B cell (primary cell): ENCODE measurements around the gene PLEKHH1. TPM values are rescaled to one million over a fixed set of nuclear protein-coding genes. Genes with fewer than 3 reads are reported as not detected.

Source experiments
- ATAC-seq: fragments of 200-7000 bp; cut with Tn5 transposase; one replicate; pipeline ENCODE4 v1.10.0; 2021; ENCODE audit warnings: low read depth, mild to moderate bottlenecking, moderate number of reproducible peaks, moderate library complexity
- CTCF ChIA-PET: fragments of 350-600 bp; sonication (Branson Sonifier 250); formaldehyde crosslinking; loops from one replicate; lab custom pipeline; 2021; ENCODE audit warnings: antibody characterized with exemption, inconsistent platforms; lab: Charles Lee
- POLR2A ChIA-PET: fragments of 350-600 bp; sonication (Branson Sonifier 250); formaldehyde crosslinking; loops from one replicate; lab custom pipeline; 2021; ENCODE audit warnings: antibody characterized with exemption; lab: Charles Lee
- DNase-seq: peaks from one replicate; pipeline ENCODE4 v3.0.0; 2013
- H2AFZ ChIP-seq: 2 replicates; pipeline ENCODE4 v1.6.1; 2012; ENCODE audit warnings: mild to moderate bottlenecking, low read depth, low read length; ENCODE audit not compliant: insufficient read depth, poor library complexity, severe bottlenecking
- H3K27ac ChIP-seq, 2 donors: 1 replicate in 1 of 2; 2 replicates in 1 of 2; pipeline ENCODE4 v1.5.1; 2012 to 2013; ENCODE audit warnings: low read length in 2 of 2, mild to moderate bottlenecking in 2 of 2, moderate library complexity in 1 of 2
- H3K27me3 ChIP-seq, 4 experiments: fragments of 200-600 bp in 1 of 4; sonication (generic) in 1 of 4; replicated peaks in 1 of 4; 1 replicate in 2 of 4; 2 replicates in 2 of 4; pipeline versions ENCODE4 v1.6.1 to v1.7.0; 2013 to 2016; ENCODE audit warnings: low read length in 3 of 4, mild to moderate bottlenecking in 2 of 4, mixed read lengths in 1 of 4, moderate library complexity in 1 of 4; ENCODE audit not compliant: insufficient read depth in 4 of 4, control insufficient read depth in 3 of 4; ENCODE audit errors: control extremely low read depth in 1 of 4
- H3K36me3 ChIP-seq, 2 experiments: replicated peaks in 1 of 2; 1 replicate in 1 of 2; 2 replicates in 1 of 2; pipeline versions ENCODE4 v1.6.1 to v1.7.1; 2013; ENCODE audit warnings: low read length in 1 of 2; ENCODE audit not compliant: insufficient read depth in 2 of 2, control insufficient read depth in 1 of 2; ENCODE audit errors: control extremely low read depth in 1 of 2, extremely low read depth in 1 of 2
- H3K4me1 ChIP-seq, 2 donors: fragments of 200-600 bp in 1 of 2; sonication (generic) in 1 of 2; 1 replicate in 1 of 2; 2 replicates in 1 of 2; pipeline versions ENCODE4 v1.5.1 to v1.6.1; 2013 to 2017; ENCODE audit warnings: low read length in 2 of 2; ENCODE audit not compliant: control insufficient read depth in 2 of 2, insufficient read depth in 2 of 2
- H3K4me2 ChIP-seq: replicated peaks from 2 replicates; pipeline ENCODE3; 2012; ENCODE audit warnings: mild to moderate bottlenecking, low read depth, low read length; ENCODE audit not compliant: poor library complexity, severe bottlenecking
- H3K4me3 ChIP-seq, 5 experiments: fragments of 200-600 bp in 1 of 5; sonication (generic) in 1 of 5; 1 replicate in 3 of 5; 2 replicates in 2 of 5; pipeline versions ENCODE4 v1.5.1 to v1.7.0; 2011 to 2016; ENCODE audit warnings: low read length in 4 of 5, mild to moderate bottlenecking in 4 of 5, low read depth in 2 of 5, control low read depth in 1 of 5, moderate library complexity in 1 of 5; ENCODE audit not compliant: insufficient read depth in 1 of 5; ENCODE audit errors: control extremely low read depth in 1 of 5, extremely low read depth in 1 of 5
- H3K79me2 ChIP-seq: fragments of 200-600 bp; sonication (generic); one replicate; pipeline ENCODE4 v1.6.0; 2016; ENCODE audit warnings: low read length; ENCODE audit not compliant: control insufficient read depth, insufficient read depth
- H3K9ac ChIP-seq: fragments of 200-600 bp; sonication (generic); 2 replicates; pipeline ENCODE4 v1.6.1; 2017; ENCODE audit warnings: mild to moderate bottlenecking, low read length, moderate library complexity
- H3K9me3 ChIP-seq, 3 donors: one replicate each; pipeline versions ENCODE4 v1.6.1 to v1.7.1; 2013; ENCODE audit warnings: low read length in 2 of 3; ENCODE audit not compliant: control insufficient read depth in 2 of 3, insufficient read depth in 1 of 3; ENCODE audit errors: control extremely low read depth in 1 of 3
- H4K20me1 ChIP-seq: 2 replicates; pipeline ENCODE4 v1.6.0; 2012; ENCODE audit warnings: mild to moderate bottlenecking, low read length; ENCODE audit not compliant: insufficient read depth, control insufficient read depth, poor library complexity, severe bottlenecking
- H3K27ac Mint-ChIP-seq: one replicate; pipeline ENCODE4 v1.8.0; 2021; ENCODE audit warnings: mixed read lengths
- H3K27me3 Mint-ChIP-seq: one replicate; pipeline ENCODE4 v1.8.0; 2021; ENCODE audit warnings: mixed read lengths
- H3K4me1 Mint-ChIP-seq: one replicate; pipeline ENCODE4 v1.8.0; 2021; ENCODE audit warnings: mixed read lengths
- H3K4me3 Mint-ChIP-seq: one replicate; pipeline ENCODE4 v1.8.0; 2021; ENCODE audit warnings: mixed read lengths
- H3K9me3 Mint-ChIP-seq: one replicate; pipeline ENCODE4 v1.8.0; 2022; ENCODE audit warnings: mixed read lengths; ENCODE audit not compliant: insufficient read depth
- CTCF ChIP-seq: fragments of 200-600 bp; IDR thresholded peaks from one replicate; pipeline ENCODE4 v1.8.0; 2022; ENCODE audit warnings: antibody characterized with exemption, mild to moderate bottlenecking
- EZH2 ChIP-seq: IDR thresholded peaks from 2 replicates; pipeline ENCODE4 v1.6.1; 2012; ENCODE audit warnings: borderline replicate concordance, low read depth, mild to moderate bottlenecking, moderate library complexity, low read length; ENCODE audit not compliant: insufficient read depth, poor library complexity, severe bottlenecking
- WGBS: methylation state at CpG from one replicate; pipeline ENCODE4 v1.1.5; 2013; ENCODE audit warnings: missing lambda C conversion rate; ENCODE audit not compliant: insufficient coverage; 5-methylcytosine and 5-hydroxymethylcytosine counted together
- intact Hi-C: fragments of 100-400 bp; cut with micrococcal nuclease; formaldehyde crosslinking; loops from one replicate; pipeline ENCODE4 v1.10.0; 2022
- polyA plus RNA-seq: library from polyadenylated mRNA; depleted of rRNA; stranded (reverse); fragments of >200 nt; gene quantifications from 2 replicates; pipeline ENCODE4 v1.2.3, GENCODE V29; 2012
- total RNA-seq, 2 donors: library from RNA; stranded (reverse); fragments of 120-200 nt in 1 of 2; gene quantifications; 1 replicate in 1 of 2; 2 replicates in 1 of 2; pipeline versions ENCODE4 v1.2.3 to v1.2.4, GENCODE V29; 2013 to 2022

The PLEKHH1 gene
- total and polyA plus RNA-seq, 2 donors (not counting 1 experiment from before 2014, with no cell fraction given), result 0.17 to 0.37 TPM

DNA sequence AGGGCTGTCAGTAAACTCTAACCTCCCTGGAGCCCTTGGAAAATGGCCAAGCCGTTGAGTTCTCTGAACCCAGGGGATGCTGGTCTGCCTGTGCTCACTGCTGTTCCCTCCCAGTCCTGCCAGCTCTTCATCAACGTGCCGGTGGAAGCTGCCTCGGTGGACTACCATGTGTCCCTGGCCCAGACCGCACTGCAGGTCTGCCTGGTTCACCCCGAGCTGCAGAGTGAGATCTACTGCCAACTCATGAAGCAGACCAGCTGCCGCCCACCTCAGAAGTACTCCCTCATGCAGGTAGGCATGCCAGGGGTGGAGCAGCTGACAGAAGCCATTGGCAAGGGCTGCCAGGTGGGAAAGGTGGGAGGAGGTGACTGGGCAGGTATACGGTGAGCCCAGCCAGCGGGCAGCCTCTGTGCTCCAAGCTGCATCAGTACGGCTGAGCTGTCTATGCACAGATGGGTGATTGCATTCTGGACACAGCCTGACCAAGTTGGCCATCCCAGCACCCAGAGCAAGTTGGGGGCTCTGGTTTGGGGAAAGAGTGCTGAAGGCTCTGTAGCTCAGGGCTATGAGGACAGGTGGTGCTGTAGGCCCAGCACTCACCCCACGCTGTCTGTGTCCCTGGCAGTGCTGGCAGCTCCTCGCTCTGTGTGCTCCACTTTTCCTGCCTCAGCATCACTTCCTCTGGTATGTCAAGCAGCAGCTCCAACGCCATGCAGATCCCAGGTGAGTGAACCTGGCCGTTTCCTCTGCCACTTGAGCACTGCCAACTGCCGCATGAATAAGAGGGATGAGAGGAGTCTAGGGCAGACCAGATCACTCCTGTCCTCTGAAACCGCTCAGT, 45.0 kb downstream of the PLEKHH1 start:
- Histone ChIP-seq H4K20me1 (no peaks in the 10 kb centered on the region), H3K4me3 (no peak overlapping the region), H3K9ac (no peak overlapping the region), H3K79me2 (no peaks in the 10 kb centered on the region), H3K36me3 (no peaks in the 10 kb centered on the region), H3K9me3 (no peaks in the 10 kb centered on the region), H2AFZ (no peak overlapping the region), H3K27ac (no peak overlapping the region), H3K4me2 (no peak overlapping the region), H3K4me1 (no peaks in the 10 kb centered on the region), H3K27me3 (no peaks in the 10 kb centered on the region)
- ATAC-seq, result no peak
- no peak overlapping the region for H3K4me3 Mint-ChIP-seq
- no peak for TF ChIP-seq EZH2
- TF ChIP-seq CTCF, result no peak
- H3K4me1 Mint-ChIP-seq, result no peaks in the 10 kb centered on the region
- intact Hi-C loops, result no loop called here
- ChIA-PET CTCF (interaction anchor here (0.6 to 24.8 kb wide), 6 partner anchors 53 to 1266 kb away, joined by 3 to 863 read pairs (median 124); partner anchors contain the start of gene RDH12), POLR2A (no interaction called here)
- no peaks in the 10 kb centered on the region for H3K27me3 Mint-ChIP-seq
- no peak for DNase-seq
- H3K9me3 Mint-ChIP-seq, result no peaks in the 10 kb centered on the region
- 92% methylated on average over 16 of the region's 16 CpGs for WGBS
- no peak overlapping the region for H3K27ac Mint-ChIP-seq

DNA sequence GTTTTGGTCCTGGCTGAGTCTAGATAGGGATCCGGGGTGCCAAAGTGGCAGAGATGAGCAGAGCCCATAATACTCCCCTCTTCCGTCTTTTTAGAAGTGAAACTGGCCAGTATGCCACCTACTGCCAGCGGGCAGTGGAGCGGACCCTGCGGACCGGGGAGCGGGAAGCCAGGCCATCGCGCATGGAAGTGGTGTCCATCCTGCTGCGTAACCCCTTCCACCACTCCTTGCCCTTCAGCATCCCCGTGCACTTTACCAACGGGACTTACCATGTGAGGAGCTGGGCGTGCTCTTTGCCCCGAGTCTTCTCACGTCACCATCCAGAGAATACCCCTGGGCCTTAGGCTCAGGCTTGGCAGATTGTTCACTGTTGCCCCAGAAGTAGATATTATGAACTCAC, 46.0 kb downstream of the PLEKHH1 start:
- ChIA-PET CTCF (interaction anchor here (0.6 to 24.8 kb wide), 8 partner anchors 7 to 365 kb away, joined by 3 to 863 read pairs (median 26); partner anchors contain the start of genes PIGH and RDH12), POLR2A (no interaction called here)
- no peak for ATAC-seq
- Mint-ChIP-seq H3K27me3 (no peaks in the 10 kb centered on the region), H3K9me3 (no peaks in the 10 kb centered on the region), H3K27ac (no peak overlapping the region), H3K4me1 (no peaks in the 10 kb centered on the region), H3K4me3 (no peak overlapping the region)
- Histone ChIP-seq H3K4me2 (no peak overlapping the region), H3K9ac (no peak overlapping the region), H3K27ac (no peak overlapping the region), H3K79me2 (no peaks in the 10 kb centered on the region), H3K27me3 (no peaks in the 10 kb centered on the region), H3K9me3 (no peaks in the 10 kb centered on the region), H3K4me3 (no peak overlapping the region), H4K20me1 (no peaks in the 10 kb centered on the region), H3K36me3 (no peaks in the 10 kb centered on the region), H2AFZ (no peak overlapping the region), H3K4me1 (no peaks in the 10 kb centered on the region)
- intact Hi-C loops, result no loop called here
- DNase-seq, result no peak
- TF ChIP-seq EZH2 (no peak), CTCF (no peak)
- WGBS, result 79% methylated on average over 14 of the region's 15 CpGs
